ENCODE data around the gene SEMA4C.
"Not testable (repeated sequence)": the region's sequence is repeated elsewhere in the genome, so short reads cannot be mapped to it uniquely, and the experiment has no call there.

SEMA4C gene

DNA sequence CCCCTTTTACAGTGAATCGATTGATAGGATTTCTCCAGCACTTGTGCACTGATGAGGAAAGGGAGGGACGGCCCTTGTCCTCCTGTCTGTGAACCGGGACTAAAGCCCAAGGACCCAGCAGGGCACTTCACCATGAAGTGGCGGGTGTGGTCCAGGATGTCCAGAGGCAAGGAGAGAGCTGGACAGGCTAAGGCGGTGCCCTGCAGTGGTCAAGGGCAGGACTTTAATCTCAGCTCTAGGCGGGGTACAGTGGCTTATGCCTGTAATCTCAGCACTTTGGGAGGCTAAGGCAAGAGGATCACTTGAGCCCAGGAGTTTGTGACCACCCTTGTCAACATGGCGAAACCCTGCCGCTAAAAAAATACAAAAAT, 28.2 kb upstream of the SEMA4C start:
- DNase-seq (ENCODE audit: low read depth), result no peak

DNA sequence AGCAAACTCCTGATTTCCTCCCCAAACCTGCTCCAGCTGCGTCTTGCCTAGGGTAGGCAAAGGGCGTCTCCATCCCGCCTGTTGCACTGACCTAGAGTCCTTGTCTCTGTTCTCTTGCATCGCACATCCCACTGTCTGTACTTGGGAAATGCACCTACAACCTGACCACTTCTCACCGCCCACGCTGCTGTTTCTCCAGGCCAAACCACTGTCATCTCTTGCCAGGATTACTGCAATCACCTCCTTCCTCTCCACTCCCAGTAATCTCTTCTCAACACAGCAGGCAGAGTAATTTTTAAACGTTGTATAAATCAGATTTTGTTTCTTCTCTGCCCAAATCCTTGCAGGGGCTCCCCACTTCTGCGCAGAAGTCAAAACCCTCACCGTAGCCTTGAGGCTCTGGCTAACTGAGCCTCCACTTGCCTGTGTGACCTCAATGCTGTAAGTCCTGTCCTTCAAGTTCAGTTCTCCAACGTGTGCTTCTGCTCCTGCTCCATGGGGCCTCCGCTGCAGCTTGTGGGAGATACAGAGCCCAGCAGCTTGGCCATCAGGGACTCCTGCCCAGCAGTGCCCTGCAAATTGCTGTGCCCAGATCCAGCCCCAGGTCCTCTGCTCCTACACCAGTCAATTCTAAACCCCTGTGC, 27.7 kb upstream of the SEMA4C start:
- no peak for DNase-seq (ENCODE audit: low read depth)

GRCh38 chr2:96895746-96896651, 26.1 kb upstream of the SEMA4C start:
- no peak for DNase-seq (ENCODE audit: low read depth)

- no peak for DNase-seq (ENCODE audit: low read depth)
These were observed 25.3 kb upstream of the SEMA4C start for GRCh38 chr2:96895032-96895745.

DNA sequence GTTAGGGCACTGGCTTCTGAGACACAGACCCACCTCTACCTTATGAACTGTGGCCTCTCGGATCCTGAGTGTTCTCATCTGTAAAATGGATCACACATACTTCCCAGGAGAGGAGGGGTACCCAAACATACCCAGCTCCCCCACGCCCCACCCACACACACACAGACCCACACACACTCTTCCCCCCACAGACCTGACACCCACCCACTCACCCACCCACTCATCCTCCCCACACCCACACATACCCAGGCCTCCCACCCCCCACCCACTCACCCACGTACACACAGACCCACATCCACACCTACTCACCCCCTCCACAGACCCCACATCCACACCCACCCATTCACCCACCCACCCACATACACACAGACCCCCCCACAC, 24.3 kb upstream of the SEMA4C start:
- DNase-seq (ENCODE audit: low read depth), result no peak

- DNase-seq (ENCODE audit: low read depth), result no peak
These were observed 23.6 kb upstream of the SEMA4C start for GRCh38 chr2:96893289-96894150.

GRCh38 chr2:96891591-96892333, 21.9 kb upstream of the SEMA4C start:
- DNase-seq (ENCODE audit: low read depth), result no peak

DNA sequence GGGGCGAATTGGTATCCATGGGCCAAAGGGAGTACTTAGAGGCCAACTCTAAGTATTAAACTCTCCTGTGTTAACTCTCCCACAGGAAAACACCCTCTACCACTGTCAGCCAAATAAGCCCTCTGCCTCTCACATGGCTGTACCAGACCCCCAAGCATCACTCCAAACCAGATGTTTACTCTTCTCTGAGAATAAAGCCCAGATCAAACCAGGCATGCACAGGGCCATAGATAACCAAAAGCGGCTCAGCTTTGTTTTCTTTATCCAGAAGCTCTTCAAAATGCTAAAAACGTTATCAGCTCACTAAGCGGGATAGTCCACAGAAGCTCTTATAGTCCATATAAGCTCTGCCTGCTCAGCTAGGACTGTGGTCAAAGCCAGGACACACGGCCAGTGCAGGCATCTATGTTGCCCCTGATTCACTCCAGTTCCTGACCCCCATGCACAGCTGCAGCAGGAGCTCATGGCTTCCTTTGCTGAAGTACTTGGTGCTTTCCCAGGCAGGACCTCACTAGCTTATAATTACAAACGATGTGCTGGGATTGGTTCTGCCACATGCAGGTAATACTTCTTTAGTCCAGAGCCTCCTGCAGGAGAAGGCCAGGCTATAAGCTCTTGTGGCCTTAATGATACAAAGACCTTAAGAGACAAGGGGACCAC, 21.0 kb upstream of the SEMA4C start:
- DNase-seq (ENCODE audit: low read depth), result no peak

GRCh38 chr2:96890252-96890651, 20.4 kb upstream of the SEMA4C start:
- DNase-seq (ENCODE audit: low read depth), result no peak

GRCh38 chr2:96889502-96889901, 19.6 kb upstream of the SEMA4C start:
- DNase-seq (ENCODE audit: low read depth), result not testable (repeated sequence)

GRCh38 chr2:96888072-96889011, 18.5 kb upstream of the SEMA4C start:
- no peak for DNase-seq (ENCODE audit: low read depth)

GRCh38 chr2:96887493-96888012, 17.7 kb upstream of the SEMA4C start:
- no peak for DNase-seq (ENCODE audit: low read depth)

GRCh38 chr2:96885432-96886347, 15.8 kb upstream of the SEMA4C start:
- no peak for DNase-seq (ENCODE audit: low read depth)

- DNase-seq (ENCODE audit: low read depth), result no peak
These were observed 14.6 kb upstream of the SEMA4C start for GRCh38 chr2:96884299-96885094.

DNA sequence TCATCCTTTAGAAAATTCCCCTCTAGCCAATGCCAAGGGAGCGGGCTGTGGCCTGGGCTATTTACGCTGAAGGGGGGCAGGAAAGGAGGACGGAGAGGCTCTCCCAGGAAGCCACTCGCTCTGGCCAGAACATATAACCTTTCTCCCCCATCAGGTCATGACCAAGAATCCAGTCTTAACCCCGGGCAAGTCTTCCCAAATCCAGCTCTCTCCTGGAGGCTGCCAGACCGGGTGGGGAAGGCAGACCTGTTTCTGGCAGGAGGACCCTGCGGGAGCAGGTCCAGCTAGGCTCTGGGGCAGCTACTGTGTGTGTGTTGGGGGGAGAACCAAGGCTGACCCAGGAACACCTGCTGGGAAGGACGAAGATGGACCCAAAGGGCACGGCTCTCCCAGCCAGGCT, 13.4 kb upstream of the SEMA4C start:
- no peak for DNase-seq (ENCODE audit: low read depth)

DNA sequence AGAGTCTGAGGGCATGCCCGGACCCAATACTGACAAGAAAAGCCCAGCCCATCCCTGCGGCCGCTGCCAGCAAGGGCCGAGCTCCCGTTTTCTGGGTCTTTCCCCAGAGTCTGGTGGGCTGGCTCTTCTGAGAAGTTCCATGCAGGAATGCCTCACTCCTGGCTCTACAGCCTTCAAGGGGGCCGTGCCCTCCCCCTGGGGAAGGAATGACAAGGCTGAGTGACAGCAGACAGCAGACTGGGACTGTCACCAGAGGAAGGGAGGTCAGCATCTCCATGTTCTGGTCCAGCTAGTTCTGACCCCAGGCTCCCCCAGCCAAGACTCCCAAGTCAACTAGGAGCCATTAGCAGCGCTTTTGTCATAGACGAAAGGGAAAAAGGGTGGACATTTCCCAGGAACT, 13.0 kb upstream of the SEMA4C start:
- DNase-seq (ENCODE audit: low read depth), result no peak

DNA sequence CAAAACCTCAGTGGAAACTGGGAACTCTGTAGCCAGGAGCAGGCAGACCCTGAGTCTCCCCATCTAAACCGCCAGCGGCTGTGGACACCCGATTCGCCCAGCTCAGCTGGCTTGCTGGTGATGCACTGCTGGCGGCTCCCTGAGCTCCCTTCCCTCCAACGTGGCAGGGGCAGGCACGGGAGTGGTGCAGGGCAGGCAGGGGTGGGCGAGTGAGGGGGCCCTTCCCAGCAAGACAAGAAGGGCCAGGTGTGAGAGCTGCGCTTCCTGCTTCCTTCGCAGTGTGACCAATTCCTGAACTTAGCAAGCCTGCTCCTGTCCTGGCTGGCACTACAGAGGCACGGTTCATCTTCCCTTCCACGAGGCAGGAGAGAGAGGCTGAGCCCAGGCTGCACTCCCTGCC, 12.3 kb upstream of the SEMA4C start:
- no peak for DNase-seq (ENCODE audit: low read depth)

Data from GM04504 (cell line).